CD4-positive, alpha-beta T cell treated with Interleukin-6 for 4 hours (primary cell): ENCODE data around the gene SLC8A1.

Experiments
- DNase-seq: peaks from one replicate; pipeline ENCODE4 v3.0.0-alpha.2; 2020; ENCODE audit warnings: mixed read lengths

The SLC8A1 gene

GRCh38 chr2:40178971-40179370 lies 272.9 kb downstream of the SLC8A1 start:
- DNase-seq: no peak

- no peak for DNase-seq
Measured at GRCh38 chr2:40178171-40178778, 273.6 kb downstream of the SLC8A1 start.

GRCh38 chr2:40177366-40177765 lies 274.5 kb downstream of the SLC8A1 start:
- no peak for DNase-seq

- DNase-seq: no peak
Measured at GRCh38 chr2:40173276-40173675, 278.6 kb downstream of the SLC8A1 start.

GRCh38 chr2:40169856-40170255 lies 282.0 kb downstream of the SLC8A1 start:
- no peak for DNase-seq

GRCh38 chr2:40169430-40169829 lies 282.5 kb downstream of the SLC8A1 start:
- no peak for DNase-seq

- no peak for DNase-seq
Measured at GRCh38 chr2:40168546-40168945, 283.3 kb downstream of the SLC8A1 start.

- no peak for DNase-seq
Measured at GRCh38 chr2:40168032-40168431, 283.9 kb downstream of the SLC8A1 start.

- no peak for DNase-seq
Measured at GRCh38 chr2:40166006-40166405, 285.9 kb downstream of the SLC8A1 start.

GRCh38 chr2:40165509-40165844 lies 286.4 kb downstream of the SLC8A1 start:
- DNase-seq: no peak

- DNase-seq: no peak
Measured at GRCh38 chr2:40164736-40165508, 287.0 kb downstream of the SLC8A1 start.

- DNase-seq: no peak
Measured at GRCh38 chr2:40161986-40162385, 289.9 kb downstream of the SLC8A1 start.

- no peak for DNase-seq
Measured at GRCh38 chr2:40160751-40161218, 291.1 kb downstream of the SLC8A1 start.

GRCh38 chr2:40159333-40159732 lies 292.6 kb downstream of the SLC8A1 start:
- no peak for DNase-seq

GRCh38 chr2:40158781-40159180 lies 293.1 kb downstream of the SLC8A1 start:
- no peak for DNase-seq

- no peak for DNase-seq
Measured at GRCh38 chr2:40155728-40156127, 296.2 kb downstream of the SLC8A1 start.

GRCh38 chr2:40150266-40150665 lies 301.6 kb downstream of the SLC8A1 start:
- no peak for DNase-seq

GRCh38 chr2:40148334-40148733 lies 303.6 kb downstream of the SLC8A1 start:
- DNase-seq: no peak

- no peak for DNase-seq
Measured at GRCh38 chr2:40147360-40147759, 304.5 kb downstream of the SLC8A1 start.

GRCh38 chr2:40144022-40144421 lies 307.9 kb downstream of the SLC8A1 start:
- DNase-seq: no peak

GRCh38 chr2:40138314-40138713 lies 313.6 kb downstream of the SLC8A1 start:
- no peak for DNase-seq

GRCh38 chr2:40131081-40131704 lies 320.7 kb downstream of the SLC8A1 start:
- no peak for DNase-seq

- DNase-seq: no peak
Measured at GRCh38 chr2:40130251-40130994, 321.5 kb downstream of the SLC8A1 start.
